ENCODE results near the gene KTN1.

GRCh38 chr14:55638665-55639064 is 58.7 kb downstream of the KTN1 start:
- TF ChIP-seq, protein P1, sequence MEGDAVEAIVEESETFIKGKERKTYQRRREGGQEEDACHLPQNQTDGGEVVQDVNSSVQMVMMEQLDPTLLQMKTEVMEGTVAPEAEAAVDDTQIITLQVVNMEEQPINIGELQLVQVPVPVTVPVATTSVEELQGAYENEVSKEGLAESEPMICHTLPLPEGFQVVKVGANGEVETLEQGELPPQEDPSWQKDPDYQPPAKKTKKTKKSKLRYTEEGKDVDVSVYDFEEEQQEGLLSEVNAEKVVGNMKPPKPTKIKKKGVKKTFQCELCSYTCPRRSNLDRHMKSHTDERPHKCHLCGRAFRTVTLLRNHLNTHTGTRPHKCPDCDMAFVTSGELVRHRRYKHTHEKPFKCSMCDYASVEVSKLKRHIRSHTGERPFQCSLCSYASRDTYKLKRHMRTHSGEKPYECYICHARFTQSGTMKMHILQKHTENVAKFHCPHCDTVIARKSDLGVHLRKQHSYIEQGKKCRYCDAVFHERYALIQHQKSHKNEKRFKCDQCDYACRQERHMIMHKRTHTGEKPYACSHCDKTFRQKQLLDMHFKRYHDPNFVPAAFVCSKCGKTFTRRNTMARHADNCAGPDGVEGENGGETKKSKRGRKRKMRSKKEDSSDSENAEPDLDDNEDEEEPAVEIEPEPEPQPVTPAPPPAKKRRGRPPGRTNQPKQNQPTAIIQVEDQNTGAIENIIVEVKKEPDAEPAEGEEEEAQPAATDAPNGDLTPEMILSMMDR (IDR thresholded peaks at IDR 0.05) = no peak
- TF ChIP-seq POLR2A (IDR thresholded peaks at IDR 0.05) = no peak
